HUES48 (cell line): ENCODE results near the gene GPATCH2.

Experiments
- H3K27ac ChIP-seq: one replicate; pipeline ENCODE4 v1.7.0; 2013; ENCODE audit warnings: low read depth, low read length, inconsistent platforms
- H3K27me3 ChIP-seq: 2 replicates; pipeline ENCODE4 v1.6.1; 2013; ENCODE audit warnings: mild to moderate bottlenecking, low read length; ENCODE audit not compliant: control insufficient read depth, insufficient read depth
- H3K36me3 ChIP-seq: 2 replicates; pipeline ENCODE4 v1.6.1; 2013; ENCODE audit warnings: low read length; ENCODE audit not compliant: control insufficient read depth, insufficient read depth
- H3K4me1 ChIP-seq: 2 replicates; pipeline ENCODE4 v1.6.1; 2013; ENCODE audit warnings: mild to moderate bottlenecking, low read length; ENCODE audit not compliant: control insufficient read depth, insufficient read depth
- H3K4me3 ChIP-seq: 2 replicates; pipeline ENCODE4 v1.5.1; 2013; ENCODE audit warnings: mild to moderate bottlenecking, low read depth, low read length
- H3K9ac ChIP-seq: 2 replicates; pipeline ENCODE4 v1.6.1; 2013; ENCODE audit warnings: mild to moderate bottlenecking, low read depth, low read length, moderate library complexity
- H3K9me3 ChIP-seq: 2 replicates; pipeline ENCODE4 v1.6.1; 2013; ENCODE audit warnings: low read length; ENCODE audit not compliant: control insufficient read depth, insufficient read depth

Gene GPATCH2

GRCh38 chr1:217482356-217483102 is 148.4 kb downstream of the GPATCH2 start:
- no peaks in the 10 kb centered on the region for H3K36me3 ChIP-seq

GRCh38 chr1:217478450-217478849 is 152.4 kb downstream of the GPATCH2 start:
- H3K36me3 ChIP-seq = no peaks in the 10 kb centered on the region
- no peak overlapping the region for H3K4me3 ChIP-seq
- H3K27ac ChIP-seq = no peak overlapping the region
- H3K27me3 ChIP-seq = no peaks in the 10 kb centered on the region
- H3K9ac ChIP-seq = no peak overlapping the region
- H3K9me3 ChIP-seq = no peaks in the 10 kb centered on the region
- no peaks in the 10 kb centered on the region for H3K4me1 ChIP-seq

More at GRCh38 chr1:217482356-217483102, 148.4 kb downstream of the GPATCH2 start:
- Histone ChIP-seq H3K4me3 (no peak overlapping the region), H3K4me1 (no peaks in the 10 kb centered on the region), H3K9me3 (no peaks in the 10 kb centered on the region), H3K9ac (no peak overlapping the region), H3K27ac (no peak overlapping the region), H3K27me3 (no peaks in the 10 kb centered on the region)

GRCh38 chr1:217472915-217473314 is 158.0 kb downstream of the GPATCH2 start:
- Histone ChIP-seq H3K36me3 (no peaks in the 10 kb centered on the region), H3K27me3 (no peaks in the 10 kb centered on the region), H3K27ac (no peak overlapping the region), H3K4me3 (no peak overlapping the region), H3K4me1 (no peaks in the 10 kb centered on the region), H3K9ac (no peak overlapping the region), H3K9me3 (no peaks in the 10 kb centered on the region)

GRCh38 chr1:217471403-217471802 is 159.5 kb downstream of the GPATCH2 start:
- Histone ChIP-seq H3K4me1 (no peaks in the 10 kb centered on the region), H3K36me3 (no peaks in the 10 kb centered on the region), H3K9ac (no peak overlapping the region), H3K27ac (no peak overlapping the region), H3K4me3 (no peak overlapping the region), H3K9me3 (no peaks in the 10 kb centered on the region), H3K27me3 (no peaks in the 10 kb centered on the region)

- no peaks in the 10 kb centered on the region for H3K27me3 ChIP-seq
- no peak overlapping the region for H3K9ac ChIP-seq
- H3K4me3 ChIP-seq = no peak overlapping the region
- H3K4me1 ChIP-seq = no peaks in the 10 kb centered on the region
- H3K27ac ChIP-seq = no peak overlapping the region
- no peaks in the 10 kb centered on the region for H3K9me3 ChIP-seq
- H3K36me3 ChIP-seq = no peaks in the 10 kb centered on the region
Measured at GRCh38 chr1:217469983-217470382, 160.9 kb downstream of the GPATCH2 start.

GRCh38 chr1:217465102-217465501 is 165.8 kb downstream of the GPATCH2 start:
- H3K9me3 ChIP-seq = no peaks in the 10 kb centered on the region
- no peaks in the 10 kb centered on the region for H3K4me1 ChIP-seq
- H3K27ac ChIP-seq = no peak overlapping the region
- no peaks in the 10 kb centered on the region for H3K27me3 ChIP-seq
- no peaks in the 10 kb centered on the region for H3K36me3 ChIP-seq
- H3K9ac ChIP-seq = no peak overlapping the region
- no peak overlapping the region for H3K4me3 ChIP-seq

GRCh38 chr1:217462666-217463065 is 168.2 kb downstream of the GPATCH2 start:
- Histone ChIP-seq H3K9ac (no peak overlapping the region), H3K36me3 (no peaks in the 10 kb centered on the region), H3K9me3 (no peaks in the 10 kb centered on the region), H3K27me3 (no peaks in the 10 kb centered on the region), H3K4me1 (no peaks in the 10 kb centered on the region), H3K27ac (no peak overlapping the region), H3K4me3 (no peak overlapping the region)

- H3K4me3 ChIP-seq = no peak overlapping the region
- no peak overlapping the region for H3K27ac ChIP-seq
- no peaks in the 10 kb centered on the region for H3K36me3 ChIP-seq
- H3K4me1 ChIP-seq = no peaks in the 10 kb centered on the region
- no peaks in the 10 kb centered on the region for H3K27me3 ChIP-seq
- no peaks in the 10 kb centered on the region for H3K9me3 ChIP-seq
- H3K9ac ChIP-seq = no peak overlapping the region
Measured at GRCh38 chr1:217462159-217462558, 168.7 kb downstream of the GPATCH2 start.

- Histone ChIP-seq H3K9me3 (no peaks in the 10 kb centered on the region), H3K9ac (no peak overlapping the region)
Measured at GRCh38 chr1:217457016-217457415, 173.9 kb downstream of the GPATCH2 start.

GRCh38 chr1:217456261-217456660 is 174.6 kb downstream of the GPATCH2 start:
- Histone ChIP-seq H3K9me3 (no peaks in the 10 kb centered on the region), H3K4me1 (no peaks in the 10 kb centered on the region), H3K27me3 (no peaks in the 10 kb centered on the region), H3K36me3 (no peaks in the 10 kb centered on the region), H3K9ac (no peak overlapping the region), H3K27ac (no peak overlapping the region), H3K4me3 (no peak overlapping the region)

More at GRCh38 chr1:217457016-217457415, 173.9 kb downstream of the GPATCH2 start:
- H3K36me3 ChIP-seq = no peaks in the 10 kb centered on the region
- no peak overlapping the region for H3K27ac ChIP-seq
- H3K4me1 ChIP-seq = no peaks in the 10 kb centered on the region
- H3K27me3 ChIP-seq = no peaks in the 10 kb centered on the region
- no peak overlapping the region for H3K4me3 ChIP-seq

- Histone ChIP-seq H3K9me3 (no peaks in the 10 kb centered on the region), H3K4me3 (no peak overlapping the region), H3K9ac (no peak overlapping the region), H3K27ac (no peak overlapping the region), H3K36me3 (no peaks in the 10 kb centered on the region), H3K4me1 (no peaks in the 10 kb centered on the region), H3K27me3 (no peaks in the 10 kb centered on the region)
Measured at GRCh38 chr1:217453816-217454215, 177.1 kb downstream of the GPATCH2 start.
